Measurements from ENCODE around the gene TTC38. TPM values are rescaled to one million over a fixed set of nuclear protein-coding genes. Genes with fewer than 3 reads are reported as not detected.

Gene TTC38
- total and polyA plus RNA-seq, 9 donors, result 15.6 to 29.1 (median 19.3) TPM

DNA sequence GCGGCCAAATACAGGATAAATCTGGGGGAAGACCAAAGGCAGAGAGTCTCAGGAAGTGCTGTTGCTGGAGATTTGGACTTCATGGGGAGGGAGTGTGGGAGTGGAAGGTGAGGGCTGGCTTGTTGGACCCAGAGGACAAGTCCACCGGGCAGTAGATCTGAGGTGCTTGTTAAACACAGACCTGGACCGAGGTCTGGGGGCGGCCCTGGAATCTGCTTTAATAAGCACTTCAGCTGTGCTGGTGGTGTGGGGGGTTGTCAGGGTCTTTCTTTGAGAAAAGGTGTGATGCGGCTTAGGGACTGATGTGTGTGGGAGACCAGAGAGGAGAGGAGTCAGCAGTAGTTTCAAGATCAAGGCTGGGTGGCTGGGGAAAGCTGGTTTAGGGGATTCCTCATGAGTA is 72.1 kb downstream of the TTC38 start:
- Histone ChIP-seq H3K4me3 (ENCODE audit: low read length) (no peak overlapping the region), H3K27ac (ENCODE audit: low read length) (no peak overlapping the region), H3K36me3 (ENCODE audit: control insufficient read depth, insufficient read depth, low read length) (peaks cover 55% of the 10 kb centered on the region), H3K4me1 (ENCODE audit: control insufficient read depth, insufficient read depth, low read length) (peaks cover 8% of the 10 kb centered on the region), H3K9me3 (replicated peaks; ENCODE audit: control insufficient read depth, low read depth, low read length) (no peaks in the 10 kb centered on the region), H3K27me3 (ENCODE audit: control insufficient read depth, insufficient read depth, low read length) (no peaks in the 10 kb centered on the region)
- WGBS (ENCODE audit: insufficient coverage), result 82% methylated on average over 5 of the region's 5 CpGs
- DNase-seq, result no peak

DNA sequence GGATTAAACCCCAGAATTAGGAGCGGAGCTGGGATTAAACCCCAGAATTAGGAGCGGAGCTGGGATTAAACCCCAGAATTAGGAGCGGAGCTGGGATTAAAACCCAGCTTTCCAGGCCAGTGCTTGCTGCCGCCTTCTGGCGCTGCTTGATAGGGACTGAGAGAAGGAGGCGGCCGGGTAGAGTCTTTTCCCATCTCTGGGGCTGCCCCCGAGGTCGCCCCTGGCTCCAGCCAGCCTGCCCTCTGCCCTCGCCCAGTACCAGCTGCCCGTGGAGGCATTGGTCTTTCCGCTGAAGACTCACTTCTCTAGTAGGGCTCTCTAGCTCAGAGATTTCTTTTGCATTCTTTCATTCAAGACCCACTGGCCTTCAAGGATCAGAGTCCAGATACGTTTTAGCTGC is 72.9 kb downstream of the TTC38 start:
- peaks cover 60% of the 10 kb centered on the region for H3K36me3 ChIP-seq (ENCODE audit: control insufficient read depth, insufficient read depth, low read length)
- H3K27ac ChIP-seq (ENCODE audit: low read length), result no peak overlapping the region
- no peak overlapping the region for H3K4me3 ChIP-seq (ENCODE audit: low read length)
- H3K4me1 ChIP-seq (ENCODE audit: control insufficient read depth, insufficient read depth, low read length), result peaks cover 8% of the 10 kb centered on the region
- H3K27me3 ChIP-seq (ENCODE audit: control insufficient read depth, insufficient read depth, low read length), result no peaks in the 10 kb centered on the region
- 85% methylated on average over 11 of the region's 13 CpGs for WGBS (ENCODE audit: insufficient coverage)
- H3K9me3 ChIP-seq (replicated peaks; ENCODE audit: control insufficient read depth, low read depth, low read length), result no peaks in the 10 kb centered on the region
- no peak for DNase-seq

Other genes starting within 250 kb of the TTC38 start
- 27.8 TPM for gene PPARA, start 117.5 kb upstream of the TTC38 start, total RNA-seq
- 10 to 100 TPM; 15.5 to 22.8 (median 19.3) TPM for gene PPARA, start 117.5 kb upstream of the TTC38 start, polyA plus RNA-seq (ENCODE audit: insufficient read depth in 1 of 8, insufficient read length in 8 of 8, low replicate concordance in 1 of 8)
- gene CDPF1, start 17.7 kb upstream of the TTC38 start, total RNA-seq, result 15.0 TPM
- gene CDPF1, start 17.7 kb upstream of the TTC38 start, polyA plus RNA-seq (ENCODE audit: insufficient read depth in 1 of 8, insufficient read length in 8 of 8, low replicate concordance in 1 of 8), result 10 to 100 TPM; 10.4 to 14.8 (median 12.7) TPM
- 0.04 TPM for gene PKDREJ, start 4.7 kb upstream of the TTC38 start, total RNA-seq
- under 1 TPM; 0.15 to 0.45 (median 0.35) TPM for gene PKDREJ, start 4.7 kb upstream of the TTC38 start, polyA plus RNA-seq (ENCODE audit: insufficient read depth in 1 of 8, insufficient read length in 8 of 8, low replicate concordance in 1 of 8)
- gene GTSE1, start 28.9 kb downstream of the TTC38 start, total RNA-seq, result 4.4 TPM
- 10 to 100 TPM in 6 of 8 donors, 1 to 10 TPM in 2; 7.1 to 14.1 (median 10.8) TPM for gene GTSE1, start 28.9 kb downstream of the TTC38 start, polyA plus RNA-seq (ENCODE audit: insufficient read depth in 1 of 8, insufficient read length in 8 of 8, low replicate concordance in 1 of 8)
- gene TRMU, start 67.7 kb downstream of the TTC38 start, total RNA-seq, result 29.8 TPM
- 10 to 100 TPM; 28.2 to 37.7 (median 32.4) TPM for gene TRMU, start 67.7 kb downstream of the TTC38 start, polyA plus RNA-seq (ENCODE audit: insufficient read depth in 1 of 8, insufficient read length in 8 of 8, low replicate concordance in 1 of 8)

All from muscle of leg (tissue), 11 donors.